Keratinocyte (primary cell): ENCODE results near the gene TNIK. TPM values are rescaled to one million over a fixed set of nuclear protein-coding genes. Genes with fewer than 3 reads are reported as not detected.

Source experiments
- DNase-seq: peaks from one replicate; pipeline ENCODE4 v3.0.0-alpha.2; 2011; ENCODE audit warnings: low read depth, missing footprints, low spot score
- FAIRE-seq: peaks from 2 replicates; lab custom pipeline; 2011; peaks lifted over from hg19 to GRCh38; lab: Jason Lieb, UNC
- H2AFZ ChIP-seq: 2 replicates; pipeline ENCODE4 v1.6.0; 2012; ENCODE audit warnings: low read length, control low read depth, inconsistent platforms; ENCODE audit not compliant: control insufficient read depth
- H3K27ac ChIP-seq: 2 replicates; pipeline ENCODE4 v1.5.1; 2011; ENCODE audit warnings: low read length; ENCODE audit not compliant: control insufficient read depth, insufficient read depth
- H3K27me3 ChIP-seq: 3 replicates; pipeline ENCODE4 v1.6.0; 2011; ENCODE audit warnings: low read length; ENCODE audit not compliant: control insufficient read depth, insufficient read depth; ENCODE audit errors: extremely low read depth
- H3K36me3 ChIP-seq, 2 experiments: 2 replicates in 1 of 2; 3 replicates in 1 of 2; pipeline ENCODE4 v1.5.1; 2011; ENCODE audit warnings: low read length in 2 of 2, mild to moderate bottlenecking in 1 of 2; ENCODE audit not compliant: control insufficient read depth in 2 of 2, insufficient read depth in 2 of 2; ENCODE audit errors: extremely low read depth in 1 of 2
- H3K4me1 ChIP-seq: 3 replicates; pipeline ENCODE4 v1.5.1; 2011; ENCODE audit warnings: low read length; ENCODE audit not compliant: control insufficient read depth, insufficient read depth; ENCODE audit errors: extremely low read depth
- H3K4me2 ChIP-seq: 3 replicates; pipeline ENCODE4 v1.6.0; 2011; ENCODE audit warnings: low read depth, low read length; ENCODE audit not compliant: control insufficient read depth, insufficient read depth; ENCODE audit errors: extremely low read depth
- H3K4me3 ChIP-seq, 3 experiments: fragments of 200-600 bp in 1 of 3; sonication (generic) in 1 of 3; 2 replicates in 2 of 3; 3 replicates in 1 of 3; pipeline ENCODE4 v1.5.1; 2011 to 2016; ENCODE audit warnings: low read length in 3 of 3, mild to moderate bottlenecking in 3 of 3, control low read depth in 2 of 3, inconsistent platforms in 1 of 3, low read depth in 1 of 3, mixed read lengths in 1 of 3, mixed run types in 1 of 3, moderate library complexity in 1 of 3; ENCODE audit not compliant: control insufficient read depth in 2 of 3, insufficient read depth in 2 of 3; ENCODE audit errors: extremely low read depth in 1 of 3
- H3K79me2 ChIP-seq: 2 replicates; pipeline ENCODE4 v1.6.0; 2012; ENCODE audit warnings: low read length; ENCODE audit not compliant: control insufficient read depth, insufficient read depth
- H3K9ac ChIP-seq: 3 replicates; pipeline ENCODE4 v1.6.0; 2011; ENCODE audit warnings: low read length; ENCODE audit not compliant: control insufficient read depth, insufficient read depth; ENCODE audit errors: extremely low read depth
- H3K9me1 ChIP-seq: 3 replicates; pipeline ENCODE4 v1.6.0; 2011; ENCODE audit warnings: low read length; ENCODE audit not compliant: control insufficient read depth, insufficient read depth; ENCODE audit errors: extremely low read depth
- H3K9me3 ChIP-seq: 2 replicates; pipeline ENCODE4 v1.5.1; 2012; ENCODE audit warnings: low read depth, low read length; ENCODE audit not compliant: control insufficient read depth
- H4K20me1 ChIP-seq: 3 replicates; pipeline ENCODE4 v1.6.0; 2011; ENCODE audit warnings: low read length; ENCODE audit not compliant: control insufficient read depth, insufficient read depth; ENCODE audit errors: extremely low read depth
- CTCF ChIP-seq, 3 experiments: IDR thresholded peaks in 1 of 3; conservative IDR thresholded peaks in 1 of 3; optimal IDR thresholded peaks in 1 of 3; 2 replicates in 2 of 3; 3 replicates in 1 of 3; pipeline versions ENCODE3 to v1.5.1; 2011; ENCODE audit warnings: low read length in 3 of 3, mild to moderate bottlenecking in 3 of 3, moderate library complexity in 2 of 3, control low read depth in 1 of 3, inconsistent platforms in 1 of 3; ENCODE audit not compliant: insufficient read depth in 2 of 3; ENCODE audit errors: extremely low read depth in 1 of 3
- EZH2 ChIP-seq: IDR thresholded peaks from one replicate; pipeline ENCODE4 v1.6.1; 2012; ENCODE audit warnings: inconsistent platforms, mild to moderate bottlenecking, low read length, moderate library complexity
- dilution Hi-C: fragments of 300-500 bp; cut with MboI; formaldehyde crosslinking; loops from one replicate; pipeline ENCODE4 v1.7.0; 2020; ENCODE audit warnings: low sequenced_read_pairs; ENCODE audit not compliant: extremely low pct_ligation_motif_present
- polyA plus RNA-seq, 5 experiments: library from polyadenylated mRNA; depleted of rRNA in 3 of 5; stranded (reverse) in 3 of 5; stranded (forward) in 1 of 5; unstranded in 1 of 5; fragments of >200 nt; gene quantifications; 1 replicate in 1 of 5; 2 replicates in 3 of 5; 3 replicates in 1 of 5; pipeline versions ENCODE4 v1.2.1 to v1.2.3, GENCODE V29; 2011 to 2012; ENCODE audit warnings: missing spikeins in 2 of 5, low read depth in 1 of 5, low replicate concordance in 1 of 5

Gene TNIK
- polyA plus RNA-seq, 1 donor (not counting 4 experiments of a cell fraction or from before 2014, with no cell fraction given) = 4.4 TPM

DNA sequence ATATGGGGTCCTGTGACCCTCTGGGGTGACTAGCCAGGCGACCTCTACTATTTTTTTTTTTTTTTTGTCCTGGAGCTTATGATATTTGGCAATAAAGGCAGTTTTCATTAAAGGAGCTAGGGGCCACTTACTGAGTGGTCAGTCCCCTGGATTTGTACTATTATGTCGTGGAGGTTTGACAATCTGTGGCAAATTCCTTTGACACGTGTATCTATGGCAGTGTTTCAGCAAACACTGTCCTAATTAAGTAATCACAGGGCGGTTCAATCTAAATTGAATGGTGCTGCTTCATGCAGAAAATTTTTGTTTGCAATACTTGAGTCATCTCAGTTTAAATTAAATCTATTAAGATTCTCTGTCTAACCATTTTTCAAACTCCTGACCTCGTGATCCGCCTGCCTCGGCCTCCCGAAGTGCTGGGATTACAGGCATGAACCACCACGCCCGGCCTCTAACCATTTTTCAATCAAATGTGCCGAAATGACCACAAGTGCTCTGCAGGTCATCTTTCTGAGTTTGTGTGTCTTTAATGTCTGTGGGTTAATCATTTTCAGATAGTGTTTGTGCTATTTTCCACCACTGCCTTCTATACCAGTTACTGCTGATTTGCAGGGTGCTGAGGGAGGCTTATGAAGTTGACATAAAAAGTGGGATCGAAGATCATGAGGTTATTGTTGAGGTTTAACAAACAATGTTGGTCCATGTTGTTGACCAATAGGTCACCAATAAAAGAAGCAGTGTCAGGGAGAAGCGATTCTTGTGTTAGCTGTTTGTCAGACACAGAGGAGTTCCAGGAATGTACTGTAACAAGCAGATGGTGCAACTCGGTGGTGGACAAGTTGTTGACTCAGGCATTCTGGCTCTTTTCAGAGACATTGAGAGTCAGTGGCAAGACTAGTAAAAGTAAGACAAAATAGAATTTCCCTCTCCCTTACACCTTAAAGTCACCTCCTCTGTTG lies 415.1 kb downstream of the TNIK start:
- DNase-seq (no peak), FAIRE-seq (no peak)
- Histone ChIP-seq H2AFZ (no peak overlapping the region), H3K4me1 (no peaks in the 10 kb centered on the region), H3K9ac (no peak overlapping the region), H3K27ac (no peak overlapping the region), H3K4me2 (no peak overlapping the region), H3K27me3 (no peaks in the 10 kb centered on the region), H3K4me3 (no peak overlapping the region), H3K9me3 (no peaks in the 10 kb centered on the region), H3K79me2 (no peaks in the 10 kb centered on the region), H4K20me1 (no peaks in the 10 kb centered on the region), H3K36me3 (no peaks in the 10 kb centered on the region), H3K9me1 (no peaks in the 10 kb centered on the region)
- dilution Hi-C loops = no loop called here
- no peak for TF ChIP-seq CTCF (optimal IDR thresholded peaks at IDR 0.05 in 1 of 3, IDR thresholded peaks at IDR 0.05 in 1 of 3, conservative IDR thresholded peaks at IDR 0.05 in 1 of 3; ENCODE audit: extremely low read depth in 1 of 3, insufficient read depth in 2 of 3, low read length in 3 of 3)
- TF ChIP-seq EZH2 = no peak

- Histone ChIP-seq H3K27ac (no peak overlapping the region), H3K4me2 (no peak overlapping the region), H4K20me1 (no peaks in the 10 kb centered on the region), H3K4me3 (no peak overlapping the region), H3K9ac (no peak overlapping the region), H2AFZ (no peak overlapping the region), H3K36me3 (no peaks in the 10 kb centered on the region), H3K9me1 (no peaks in the 10 kb centered on the region), H3K9me3 (no peaks in the 10 kb centered on the region), H3K79me2 (no peaks in the 10 kb centered on the region), H3K27me3 (no peaks in the 10 kb centered on the region), H3K4me1 (no peaks in the 10 kb centered on the region)
- TF ChIP-seq CTCF (optimal IDR thresholded peaks at IDR 0.05 in 1 of 3, IDR thresholded peaks at IDR 0.05 in 1 of 3, conservative IDR thresholded peaks at IDR 0.05 in 1 of 3; ENCODE audit: extremely low read depth in 1 of 3, insufficient read depth in 2 of 3, low read length in 3 of 3) (no peak), EZH2 (no peak)
- DNase-seq (no peak), FAIRE-seq (no peak)
- dilution Hi-C loops = no loop called here
Measured at GRCh38 chr3:171044384-171044783, 415.8 kb downstream of the TNIK start.
